Epidermal melanocyte (primary cell): Measurements from ENCODE around the gene TSEN2.
"Not testable (repeated sequence)": the region's sequence is repeated elsewhere in the genome, so short reads cannot be mapped to it uniquely, and the experiment has no call there.

ENCODE experiments used
- DNase-seq: peaks from one replicate; pipeline ENCODE4 v3.0.0; 2011; ENCODE audit warnings: low spot score; ENCODE audit not compliant: insufficient read length

TSEN2 gene

GRCh38 chr3:12471241-12471640 is 13.0 kb upstream of the TSEN2 start:
- no peak for DNase-seq

- no peak for DNase-seq
Measured at GRCh38 chr3:12472000-12472610, 12.2 kb upstream of the TSEN2 start.

DNA sequence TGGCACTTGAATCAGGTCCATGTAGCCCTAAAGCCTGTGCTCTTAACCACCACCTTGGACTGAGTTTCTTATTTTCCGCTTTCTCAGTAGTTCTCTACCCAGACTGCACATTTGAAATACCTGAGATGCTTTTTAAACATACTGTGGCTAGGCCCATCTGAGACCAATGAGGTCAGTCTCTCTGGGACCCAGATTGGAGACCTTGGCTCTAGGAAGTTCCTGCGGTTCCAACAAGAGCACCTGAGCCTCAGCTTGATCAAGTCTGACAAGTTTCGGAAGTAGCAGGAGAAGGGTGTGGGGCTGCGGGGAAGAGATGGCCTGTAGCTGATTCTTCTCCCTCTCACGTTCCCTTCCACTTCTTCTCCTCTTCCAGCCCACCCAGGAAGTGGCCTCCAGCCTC is 11.5 kb upstream of the TSEN2 start:
- DNase-seq: no peak

- DNase-seq: no peak
Measured at GRCh38 chr3:12473511-12473910, 10.8 kb upstream of the TSEN2 start.

DNA sequence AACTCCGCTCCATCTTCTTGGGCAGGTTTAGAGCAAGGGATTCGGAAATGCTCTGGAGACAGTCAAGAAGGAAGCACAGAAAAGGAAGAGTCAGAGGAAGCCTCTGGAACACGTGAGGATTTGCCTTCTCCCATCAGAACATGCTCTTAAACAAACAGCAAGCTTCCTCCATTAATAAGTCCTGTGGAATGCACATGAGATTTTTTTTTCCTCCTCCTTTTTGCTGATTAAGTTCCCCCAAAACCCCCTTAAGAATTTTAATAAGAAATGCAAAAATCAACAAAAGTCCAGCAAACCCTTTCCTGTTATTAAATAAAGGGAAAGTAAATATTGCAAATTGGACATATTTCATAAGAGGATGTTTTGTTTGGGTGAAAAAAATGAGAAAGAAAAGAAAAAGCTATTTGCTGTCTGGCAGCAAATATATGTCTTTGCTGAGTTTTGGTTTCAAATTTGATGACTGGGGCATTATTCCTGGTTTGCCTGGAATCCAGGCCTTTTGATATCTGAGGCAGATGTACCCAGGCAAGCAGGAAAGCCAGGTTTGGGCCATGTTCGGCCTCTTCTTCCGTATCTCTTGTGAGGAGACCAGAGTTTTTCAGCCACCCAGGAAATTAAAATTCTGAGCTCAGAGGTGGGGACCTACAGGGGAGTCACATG is 7.9 kb upstream of the TSEN2 start:
- no peak for DNase-seq

DNA sequence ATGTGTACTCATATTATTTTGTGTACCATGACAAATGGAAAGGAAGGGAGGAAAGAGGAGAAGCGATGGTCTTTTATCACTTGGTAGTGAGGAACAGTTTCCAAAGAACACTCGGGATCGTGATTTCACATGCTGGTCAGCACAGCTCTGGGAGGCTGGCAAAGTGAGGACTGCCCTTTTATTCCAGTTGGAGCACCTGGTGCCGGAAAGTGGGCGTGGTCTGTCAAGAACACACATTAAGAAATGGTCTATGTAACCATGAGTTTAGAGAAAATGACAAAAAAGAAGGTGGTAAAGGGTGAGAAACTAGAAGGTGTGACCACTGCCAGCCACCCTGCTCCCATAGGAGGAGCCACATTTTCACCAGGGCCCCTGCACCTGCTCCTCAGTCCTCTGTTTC is 7.0 kb upstream of the TSEN2 start:
- DNase-seq: no peak

DNA sequence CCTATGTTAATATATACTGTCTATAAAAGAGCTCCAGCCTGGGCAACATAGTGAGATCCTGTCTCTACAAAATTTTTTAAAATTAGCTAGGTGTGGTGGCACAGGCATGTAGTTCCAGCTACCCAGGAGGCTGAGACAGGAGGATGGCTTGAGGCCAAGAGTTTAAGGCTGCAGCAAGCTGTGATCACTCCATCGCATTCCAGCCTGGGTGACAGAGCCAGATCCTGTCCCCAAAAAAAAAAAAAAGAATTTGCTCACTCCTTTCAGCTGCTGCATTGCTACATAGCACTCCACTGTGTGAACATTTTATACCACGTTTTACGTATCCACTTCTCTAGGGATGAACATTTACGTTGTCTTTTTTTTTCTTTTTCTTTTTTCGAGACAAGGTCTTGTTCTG is 6.0 kb upstream of the TSEN2 start:
- no peak for DNase-seq

DNA sequence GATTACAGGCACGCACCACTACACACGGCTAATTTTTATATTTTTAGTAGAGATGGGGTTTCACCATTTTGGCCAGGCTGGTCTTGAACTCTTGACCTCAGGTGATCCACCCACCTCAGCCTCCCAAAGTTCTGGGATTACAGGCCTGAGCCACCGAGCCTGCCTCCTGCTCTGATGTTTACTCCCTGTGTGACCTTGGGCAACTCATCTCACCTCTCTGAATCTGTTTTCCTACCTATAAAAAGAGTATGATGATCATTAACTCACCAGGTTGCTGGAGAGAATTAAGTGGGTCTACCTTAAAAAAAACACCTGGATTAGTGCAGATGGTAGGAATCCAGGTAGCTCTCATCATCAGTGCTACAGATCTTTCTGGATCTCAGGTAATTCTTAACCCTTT is 5.1 kb upstream of the TSEN2 start:
- not testable (repeated sequence) for DNase-seq

GRCh38 chr3:12479919-12480427 is 4.3 kb upstream of the TSEN2 start:
- DNase-seq: peak; percentile 61

GRCh38 chr3:12483410-12483809 is 870 bp upstream of the TSEN2 start:
- no peak for DNase-seq

- DNase-seq: no peak
Measured at GRCh38 chr3:12483872-12484197, 445 bp upstream of the TSEN2 start.

DNA sequence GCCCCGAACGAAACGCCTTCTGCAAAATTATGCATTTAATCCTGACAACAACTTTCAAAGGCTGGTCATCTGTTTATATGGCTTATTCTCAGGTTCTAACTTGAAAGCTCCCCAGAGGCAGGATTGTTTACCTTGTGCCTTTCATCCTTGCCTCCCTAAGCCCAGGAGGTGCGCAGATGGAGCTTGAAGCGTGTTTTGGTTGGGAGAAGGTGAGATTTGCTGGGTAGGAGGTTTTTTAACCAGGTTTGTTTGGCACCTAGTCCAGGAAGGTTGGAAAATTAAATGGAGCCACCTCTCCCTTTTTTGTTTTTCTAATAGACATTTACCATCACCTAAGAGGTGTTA is 675 bp downstream of the TSEN2 start:
- no peak for DNase-seq

- DNase-seq: no peak
Measured at GRCh38 chr3:12486001-12486400, 1.7 kb downstream of the TSEN2 start.

DNA sequence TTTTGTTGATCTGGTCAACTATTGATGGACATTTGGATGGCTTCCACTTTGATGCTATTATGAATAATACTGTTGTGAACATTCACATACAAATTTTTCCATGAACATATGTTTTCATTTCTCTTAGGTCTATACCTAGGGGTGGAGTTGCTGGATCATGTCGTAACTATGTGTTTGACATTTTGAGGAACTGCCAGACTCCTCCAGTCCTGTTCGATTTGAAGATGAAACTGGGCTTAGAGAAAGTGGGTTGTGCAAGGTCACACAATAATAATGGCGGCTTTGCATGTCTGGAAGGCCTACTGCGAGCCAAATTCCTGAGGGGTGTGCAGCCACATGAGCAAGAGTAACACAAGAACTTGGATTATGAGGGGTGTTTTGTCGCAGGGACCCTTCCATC is 2.6 kb downstream of the TSEN2 start:
- DNase-seq: no peak

DNA sequence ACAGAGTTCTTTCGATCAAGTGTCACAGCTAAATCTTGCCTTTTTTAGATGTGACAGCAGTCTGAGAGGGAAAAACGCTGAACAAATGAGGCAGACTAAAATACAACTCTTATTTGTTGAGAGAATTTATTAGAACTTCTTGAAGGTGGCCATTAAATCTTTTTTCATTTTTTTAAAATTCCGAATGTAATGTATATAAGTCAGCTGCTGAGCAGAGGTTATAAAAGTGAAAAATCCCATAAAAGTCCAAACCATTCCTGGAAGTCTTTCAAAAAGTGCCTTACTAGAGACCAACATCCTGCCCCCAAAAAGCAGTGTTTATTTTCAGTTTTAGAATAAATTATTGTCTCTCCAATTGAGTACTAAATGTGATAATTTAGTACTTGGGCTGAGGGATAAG is 3.1 kb downstream of the TSEN2 start:
- DNase-seq: no peak

DNA sequence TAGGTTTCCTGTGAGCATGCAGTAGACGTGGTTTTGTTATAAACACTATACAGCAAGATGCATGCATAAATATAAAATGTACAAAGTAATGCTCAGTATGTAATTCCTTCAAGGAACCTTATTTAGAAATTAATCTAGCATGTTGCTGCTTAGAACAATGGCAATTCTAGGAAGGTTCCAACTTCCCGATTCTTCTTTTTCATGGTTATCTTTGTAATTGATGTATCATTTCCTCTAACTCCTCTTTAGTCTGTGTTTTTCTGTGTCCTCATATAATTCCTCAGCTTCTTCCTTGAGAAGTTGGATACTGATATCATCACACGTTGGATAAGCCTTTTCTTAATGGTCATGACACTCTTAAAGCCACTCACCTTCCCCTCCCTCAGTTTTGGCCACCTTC is 3.5 kb downstream of the TSEN2 start:
- no peak for DNase-seq

DNA sequence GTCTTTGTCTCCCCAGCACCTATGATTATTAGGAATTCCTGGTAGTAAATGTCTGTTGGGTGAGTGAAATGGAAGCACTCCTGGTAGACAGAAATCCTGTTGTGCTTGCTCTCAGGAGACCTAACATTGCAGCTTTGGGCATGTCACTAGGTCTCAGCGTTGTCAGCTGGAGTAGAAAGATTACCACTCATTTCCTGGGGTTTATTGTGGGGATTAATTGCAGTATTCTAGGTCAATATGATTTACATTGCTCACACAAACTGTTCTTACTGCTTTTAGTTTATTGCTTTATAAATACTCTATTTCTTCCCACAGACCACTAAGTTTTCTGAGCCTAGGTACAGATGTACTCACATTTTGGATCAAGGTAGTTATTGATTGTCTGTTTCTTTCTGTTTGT is 5.1 kb downstream of the TSEN2 start:
- DNase-seq: no peak

- no peak for DNase-seq
Measured at GRCh38 chr3:12489832-12490231, 5.6 kb downstream of the TSEN2 start.

GRCh38 chr3:12490547-12490946 is 6.3 kb downstream of the TSEN2 start:
- DNase-seq: no peak

DNA sequence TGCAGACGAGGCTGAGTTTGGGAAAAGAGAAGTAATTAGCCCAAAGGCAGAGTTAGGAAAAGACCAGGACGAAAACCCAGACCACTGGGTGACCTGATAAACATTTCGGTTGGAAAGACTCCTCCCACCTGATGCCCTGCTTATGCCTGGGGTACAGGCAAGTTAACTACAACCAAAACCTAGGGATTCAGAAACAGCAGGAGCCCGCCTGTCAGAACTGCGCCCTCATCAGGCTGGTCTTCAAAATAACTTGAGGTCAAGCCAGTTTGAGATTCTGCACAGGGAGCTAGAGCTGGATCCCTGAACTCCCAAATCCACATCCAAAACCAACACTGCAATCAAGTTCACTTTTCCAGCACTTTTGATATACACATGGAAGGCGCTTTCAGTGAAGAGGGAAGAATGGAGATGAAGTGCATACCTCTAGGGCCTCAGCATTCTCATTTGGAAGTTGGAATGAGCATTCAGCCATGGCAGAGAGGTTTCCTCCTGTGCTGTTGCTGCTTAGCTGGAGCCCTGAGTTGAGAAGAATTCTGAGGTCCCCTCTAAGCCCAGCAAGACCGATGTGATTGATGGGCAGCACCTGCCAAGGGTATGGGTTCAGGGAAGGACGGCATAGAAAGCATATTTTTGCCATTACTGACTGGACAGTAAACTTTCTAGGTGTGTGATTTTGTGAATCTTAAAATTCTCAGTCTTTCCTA is 11.6 kb downstream of the TSEN2 start:
- no peak for DNase-seq

GRCh38 chr3:12496453-12496761 is 12.1 kb downstream of the TSEN2 start:
- no peak for DNase-seq

DNA sequence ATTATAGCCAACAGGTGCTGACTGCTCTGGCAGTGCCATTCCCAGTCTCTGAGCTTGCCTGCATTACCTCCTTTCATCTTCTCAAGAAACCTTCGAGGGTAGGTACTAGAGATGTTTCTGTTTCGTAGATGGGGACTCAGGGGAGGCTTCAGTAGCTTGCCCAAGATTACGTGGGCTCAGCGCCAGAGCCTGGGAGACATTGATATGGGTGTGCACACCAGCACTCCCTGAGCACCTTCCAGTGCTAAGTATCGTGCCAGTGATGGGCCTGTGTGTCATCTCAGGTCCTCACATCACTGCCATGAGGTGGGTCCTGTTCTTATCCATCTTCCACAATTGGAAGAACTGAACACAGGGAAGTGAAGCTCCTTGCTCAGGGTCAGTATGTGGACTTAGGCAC is 15.2 kb downstream of the TSEN2 start:
- no peak for DNase-seq

DNA sequence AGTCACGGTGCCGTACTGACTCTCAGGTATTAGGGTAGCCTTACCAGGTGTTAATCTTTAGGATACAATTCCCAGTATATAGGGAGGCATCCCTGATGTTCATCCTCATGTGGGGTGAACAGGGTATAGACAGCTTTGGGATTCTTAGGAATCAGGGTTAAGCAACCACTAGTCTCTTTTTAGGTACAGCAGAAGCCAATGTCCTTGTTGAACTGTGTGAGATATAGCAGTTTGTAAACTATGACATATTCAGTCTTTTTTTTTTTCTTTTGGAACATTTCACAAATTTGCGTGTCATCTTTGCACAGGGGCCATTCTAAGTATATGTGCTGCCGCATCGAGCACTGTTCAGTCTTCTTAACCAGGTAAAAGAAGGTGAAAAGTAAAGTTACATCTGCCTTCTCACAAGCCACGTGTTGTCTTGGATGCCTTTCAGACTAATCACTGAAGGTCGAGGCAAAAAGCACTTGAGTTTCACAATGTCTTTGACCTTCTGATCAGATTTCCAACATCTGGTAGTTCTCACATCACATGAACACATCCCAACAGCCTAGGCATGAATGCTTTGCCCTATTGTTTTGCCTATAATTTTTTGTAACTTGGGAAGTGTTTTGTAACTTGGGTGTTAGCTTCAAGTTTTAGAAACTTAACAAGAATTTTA is 17.2 kb downstream of the TSEN2 start:
- DNase-seq: peak; percentile 46
